GM21381 (cell line): ENCODE data around the gene STEAP1B.
"Not testable (repeated sequence)": the region's sequence is repeated elsewhere in the genome, so short reads cannot be mapped to it uniquely, and the experiment has no call there.

Experiments used
- ATAC-seq: cut with Tn5 transposase; IDR thresholded peaks from one replicate; pipeline ENCODE4 v1.9.1; 2021; ENCODE audit warnings: mild to moderate bottlenecking, moderate library complexity; ENCODE audit not compliant: unreplicated experiment

Gene STEAP1B

DNA sequence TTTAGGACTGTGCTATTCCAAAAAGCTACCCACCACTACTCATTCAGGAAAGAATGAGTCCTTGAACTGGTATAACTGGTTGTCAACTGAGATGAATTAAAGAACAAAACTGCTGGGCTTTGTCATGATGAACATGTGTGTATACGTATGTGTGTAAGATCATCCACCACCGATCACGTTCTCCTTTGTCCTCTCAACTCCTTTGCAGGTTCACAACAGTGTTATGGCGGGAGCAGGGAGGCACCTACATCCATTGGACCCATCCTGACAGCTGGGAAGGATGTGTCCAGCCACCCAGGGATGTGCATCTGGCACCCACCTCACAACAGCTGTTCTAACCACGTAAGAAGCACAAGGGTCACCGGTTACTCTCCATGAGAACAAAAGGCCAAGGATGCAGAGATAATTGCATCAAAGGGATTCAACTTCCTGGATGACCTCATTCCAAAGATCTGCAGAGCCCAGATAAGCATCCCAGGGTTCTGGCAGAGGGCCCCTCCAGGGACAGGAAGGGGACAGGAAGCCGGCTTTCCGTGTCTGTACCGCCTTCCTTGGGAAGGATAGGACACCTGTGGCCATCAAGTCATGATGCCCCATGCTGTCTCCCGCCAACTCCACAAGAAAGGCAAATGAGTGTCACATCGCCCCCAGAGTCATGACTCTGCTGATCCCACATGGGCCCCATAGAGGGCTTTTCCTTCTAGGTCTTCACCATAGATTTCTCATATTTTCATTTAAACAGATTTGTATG, 66.1 kb downstream of the STEAP1B start:
- no peak for ATAC-seq

DNA sequence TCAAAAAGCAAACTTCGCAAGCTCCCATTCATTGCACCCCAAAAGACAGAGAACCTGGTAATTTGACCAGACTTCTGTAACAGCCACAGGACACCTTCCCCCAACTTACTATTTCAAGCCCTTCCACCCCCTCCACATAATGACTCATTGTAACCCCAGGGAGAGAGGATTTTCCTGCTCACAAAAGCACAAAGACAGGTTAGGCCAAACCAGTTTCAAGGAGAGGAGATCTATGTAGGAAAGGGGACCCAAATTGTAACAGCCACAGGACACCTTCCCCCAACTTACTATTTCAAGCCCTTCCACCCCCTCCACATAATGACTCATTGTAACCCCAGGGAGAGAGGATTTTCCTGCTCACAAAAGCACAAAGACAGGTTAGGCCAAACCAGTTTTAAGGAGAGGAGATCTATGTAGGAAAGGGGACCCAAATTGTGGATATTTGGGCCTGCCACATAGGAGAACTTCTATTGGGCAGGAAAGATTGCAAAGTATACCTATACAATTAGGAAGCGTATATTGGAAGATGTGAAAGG, 66.8 kb downstream of the STEAP1B start:
- ATAC-seq: not testable (repeated sequence)

DNA sequence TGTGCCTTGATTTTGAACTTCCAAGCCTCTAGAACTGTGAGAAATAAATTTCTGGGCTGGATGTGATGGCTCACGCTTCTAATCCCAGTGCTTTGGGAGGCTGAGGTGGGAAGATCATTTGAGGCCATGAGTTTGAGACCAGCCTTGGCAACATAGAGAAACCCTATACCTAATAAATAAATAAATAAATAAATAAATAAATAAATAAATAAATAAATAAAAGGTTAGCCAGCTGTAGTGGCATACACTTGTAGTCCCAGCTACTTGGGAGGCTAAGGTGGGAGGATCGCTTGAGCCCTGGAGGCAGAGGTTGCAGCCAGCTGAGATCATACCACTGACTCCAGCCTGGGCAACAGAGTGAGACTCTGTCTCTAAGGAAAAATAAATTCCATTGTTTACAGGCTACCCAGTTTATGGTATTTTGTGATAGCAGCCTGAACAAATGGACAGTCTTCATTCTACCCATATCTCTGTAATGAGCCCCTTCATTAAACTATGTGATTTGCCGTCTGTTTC, 67.7 kb downstream of the STEAP1B start:
- no peak for ATAC-seq

DNA sequence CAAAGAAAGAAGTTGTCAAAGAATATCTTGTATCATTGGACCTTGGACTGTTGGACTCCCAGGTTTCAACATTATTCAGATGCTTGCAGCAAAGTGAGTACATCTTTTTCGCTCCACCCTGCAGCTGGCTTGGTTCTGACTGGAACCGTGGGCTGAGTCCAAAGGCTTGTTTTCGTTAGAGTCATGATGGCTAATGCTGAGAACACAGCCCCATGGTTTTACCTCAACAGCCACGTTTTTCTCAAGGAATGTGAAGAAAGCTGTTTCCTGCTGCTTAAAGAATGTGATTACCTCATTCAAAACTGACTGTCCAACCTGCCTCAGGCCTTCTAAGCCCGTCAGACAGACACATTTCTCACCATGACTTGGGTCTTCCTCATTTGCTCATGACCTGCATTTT, 69.5 kb downstream of the STEAP1B start:
- ATAC-seq: no peak

DNA sequence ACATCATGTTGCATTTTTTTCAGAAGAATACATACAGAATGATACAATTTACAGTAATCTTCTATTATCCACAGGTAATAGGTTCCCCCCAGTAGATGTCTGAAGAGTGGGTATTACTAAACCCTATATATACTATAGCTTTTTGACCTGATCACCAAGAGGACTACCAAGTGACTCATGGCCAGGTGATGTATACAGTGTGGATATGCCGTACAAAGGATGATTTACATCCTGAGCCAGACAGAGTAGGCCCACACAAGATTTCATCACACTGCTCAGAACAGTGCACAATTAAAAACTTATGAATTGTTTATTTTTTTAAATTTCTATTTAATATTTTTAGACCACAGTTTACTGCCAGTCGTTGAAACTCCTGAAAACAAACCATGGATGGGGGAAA, 70.6 kb downstream of the STEAP1B start:
- ATAC-seq: no peak

DNA sequence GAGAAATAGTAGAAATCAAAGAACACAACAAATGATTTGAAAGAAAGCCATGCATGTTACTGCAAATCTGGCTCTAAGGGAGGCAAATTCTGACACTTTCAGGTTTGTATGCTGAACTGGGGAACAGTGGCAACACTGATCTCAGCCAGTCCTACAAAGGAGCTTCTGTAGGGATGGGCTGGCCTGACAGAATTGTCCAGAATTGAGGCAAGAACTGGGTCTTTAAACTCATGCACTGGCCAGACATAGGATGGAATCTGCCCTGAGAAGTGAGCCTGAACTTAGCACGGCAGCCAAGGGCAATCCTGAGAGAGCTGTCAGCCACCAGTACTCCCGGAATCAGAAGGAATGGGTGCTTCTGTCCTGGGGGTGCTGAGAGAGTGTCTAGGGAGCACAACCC, 72.1 kb downstream of the STEAP1B start:
- ATAC-seq: no peak

DNA sequence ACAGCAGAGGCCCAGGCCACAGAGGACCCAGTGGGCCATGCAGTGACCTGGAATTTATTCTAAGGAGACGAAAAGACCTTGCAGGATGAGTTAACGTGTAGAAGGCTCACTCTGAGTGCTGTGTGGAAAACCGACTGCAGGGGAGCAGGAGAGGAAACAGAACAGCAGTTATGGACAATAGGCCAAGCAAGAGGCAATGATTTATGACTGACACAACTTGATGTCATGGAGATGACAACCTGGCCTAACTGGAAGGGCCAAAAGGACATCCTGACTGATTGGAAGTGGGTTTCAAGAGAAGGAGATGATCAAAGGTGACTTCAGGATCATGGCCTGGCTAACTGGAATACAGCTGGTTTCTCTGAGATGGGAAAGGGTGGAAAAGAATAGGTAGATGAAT, 72.9 kb downstream of the STEAP1B start:
- ATAC-seq: no peak

DNA sequence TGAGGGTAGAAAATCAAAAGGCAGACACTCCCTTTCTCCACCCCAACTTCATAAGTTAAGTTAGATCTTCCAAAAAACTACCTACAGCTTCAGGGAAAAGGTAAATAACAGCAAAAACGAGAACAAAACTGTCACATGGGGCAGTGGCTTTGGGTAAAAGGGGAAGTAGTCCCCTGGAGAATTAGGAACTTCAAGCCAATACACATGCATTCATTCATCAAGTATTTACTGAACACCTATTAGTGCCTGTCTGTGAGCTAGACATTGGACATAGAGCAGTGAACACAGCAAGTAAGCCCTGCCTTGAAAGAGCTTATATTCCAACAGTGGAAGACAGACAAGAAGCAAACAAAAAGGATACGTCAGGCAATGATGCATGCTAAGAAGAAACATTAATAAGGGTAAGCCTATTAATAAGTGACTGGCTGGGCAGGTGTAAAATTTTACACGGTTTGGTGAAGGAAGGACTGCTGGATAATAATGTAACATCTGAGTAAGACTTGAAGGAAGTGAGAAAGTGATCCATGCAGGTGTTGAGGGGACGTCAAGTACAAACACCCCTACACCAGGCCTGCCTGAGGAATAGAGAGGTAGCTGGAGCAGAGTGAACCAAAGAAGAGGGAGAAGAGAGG, 73.4 kb downstream of the STEAP1B start:
- no peak for ATAC-seq

DNA sequence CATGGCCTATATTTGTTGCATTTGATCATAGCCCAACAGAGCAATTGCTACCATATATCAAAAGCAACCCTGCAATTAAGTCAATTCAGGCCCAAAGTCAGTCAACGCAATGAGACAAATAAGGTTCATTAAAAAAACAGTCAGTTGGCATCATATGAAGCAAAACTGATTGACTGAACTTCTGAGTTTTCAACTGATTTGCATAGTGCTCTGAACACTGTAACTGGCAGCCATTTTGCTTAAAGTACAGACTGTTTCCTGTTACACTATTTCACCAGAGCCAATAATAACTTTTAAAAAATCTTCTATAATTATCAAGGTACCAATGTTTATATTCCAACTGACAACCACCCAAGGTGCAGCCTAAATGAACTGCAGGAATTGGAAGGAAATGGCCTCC, 74.6 kb downstream of the STEAP1B start:
- no peak for ATAC-seq

DNA sequence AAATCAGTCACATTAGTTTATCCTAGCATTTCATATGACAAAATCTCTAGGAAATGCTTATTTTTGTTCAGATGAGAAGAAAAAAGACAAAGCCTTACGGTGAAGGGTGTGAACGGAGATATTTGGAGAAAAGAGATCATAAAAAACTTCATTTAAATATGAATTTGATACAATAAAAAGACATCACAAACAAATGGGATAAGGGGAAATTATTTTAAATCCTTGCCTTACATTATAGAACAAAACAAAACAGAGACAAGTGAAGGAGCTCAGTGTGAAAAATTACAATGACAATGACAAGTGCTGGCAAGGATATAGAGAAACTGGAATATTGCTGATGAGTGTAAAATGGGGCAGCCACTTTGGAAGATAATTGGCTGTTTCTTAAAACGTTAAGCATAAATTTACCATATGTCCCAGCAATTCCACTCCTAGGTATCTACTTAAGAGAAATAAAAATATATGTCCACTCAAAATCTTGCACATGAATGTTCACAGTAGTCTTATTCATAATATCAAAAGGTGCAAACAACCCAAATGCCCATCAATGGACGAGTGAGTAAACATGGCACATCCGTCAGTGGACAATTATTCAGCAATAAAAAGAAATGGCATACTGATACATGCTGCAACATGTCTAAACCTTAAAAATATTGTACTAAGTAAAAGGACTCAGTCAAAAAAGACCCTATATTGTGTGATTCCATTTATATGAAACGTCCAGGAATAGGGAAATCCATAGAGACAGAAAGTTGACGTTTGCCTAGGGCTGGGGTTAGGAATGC, 77.0 kb downstream of the STEAP1B start:
- no peak for ATAC-seq

DNA sequence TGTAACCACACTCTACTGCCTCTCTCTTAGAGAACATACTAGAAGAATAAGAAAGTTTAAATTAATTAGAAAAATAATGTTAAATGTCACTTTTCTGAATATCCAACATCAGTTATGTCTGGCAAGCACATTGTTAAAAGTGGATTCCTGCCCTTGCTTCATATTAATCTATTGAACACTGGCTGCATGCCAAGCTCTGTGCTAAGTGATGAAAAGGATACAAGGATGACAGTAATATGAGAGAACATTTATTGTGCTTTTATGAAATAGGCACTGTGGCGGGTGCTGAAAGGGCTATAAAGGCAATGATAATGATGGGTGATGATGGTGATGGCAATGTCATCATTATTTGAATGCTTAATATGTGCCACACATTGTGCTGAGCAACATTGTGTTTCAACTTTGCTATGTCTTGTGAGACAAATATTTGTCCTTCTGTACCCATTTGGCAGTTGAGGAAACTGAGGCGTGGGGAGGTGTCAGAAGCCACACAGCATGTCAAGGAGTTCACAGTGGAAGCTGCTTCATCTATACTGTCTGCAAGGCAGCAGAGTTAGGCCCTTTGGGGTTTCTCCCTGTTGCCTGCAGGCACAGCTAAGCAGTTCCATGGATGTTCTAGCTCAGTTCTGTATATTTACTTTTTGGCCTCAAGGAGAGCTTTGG, 78.9 kb downstream of the STEAP1B start:
- ATAC-seq: no peak

DNA sequence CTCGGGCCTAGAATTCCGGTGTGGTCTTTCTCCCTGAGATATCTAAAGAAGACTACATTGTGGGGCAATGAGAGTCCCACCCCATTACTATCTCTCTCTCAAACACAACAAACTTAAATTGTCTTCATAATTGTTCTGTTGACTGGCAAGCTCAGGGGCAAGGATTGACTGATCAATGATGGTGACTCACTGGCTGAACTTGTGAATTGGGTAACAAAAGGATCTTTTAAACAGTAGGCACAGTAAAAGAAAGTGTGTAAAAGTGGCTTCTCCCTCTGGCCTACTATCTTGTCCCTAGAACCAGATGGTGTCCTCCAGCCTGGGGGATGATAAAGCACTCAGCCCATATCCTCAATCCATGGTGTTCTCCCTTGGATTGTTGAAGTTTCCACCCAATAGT, 80.0 kb downstream of the STEAP1B start:
- ATAC-seq: no peak

DNA sequence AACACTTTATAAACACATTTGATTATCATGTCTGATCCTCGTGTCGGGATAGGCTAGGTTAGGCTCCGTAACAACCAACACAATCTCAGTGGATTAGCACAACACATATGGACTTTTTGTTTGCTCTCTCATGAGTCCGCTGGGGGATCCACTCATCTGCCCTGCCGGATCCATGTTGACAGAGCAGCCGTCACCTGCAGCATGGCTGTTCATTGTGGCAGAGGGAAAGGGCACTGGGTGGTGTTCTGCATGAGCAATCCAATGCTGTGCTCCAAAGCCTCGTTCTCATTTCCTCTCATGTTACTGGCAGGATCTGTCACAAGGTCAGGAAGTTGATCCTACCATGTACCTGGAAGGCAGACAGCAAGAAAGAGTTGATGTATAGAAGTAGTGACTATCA, 80.5 kb downstream of the STEAP1B start:
- ATAC-seq: no peak

DNA sequence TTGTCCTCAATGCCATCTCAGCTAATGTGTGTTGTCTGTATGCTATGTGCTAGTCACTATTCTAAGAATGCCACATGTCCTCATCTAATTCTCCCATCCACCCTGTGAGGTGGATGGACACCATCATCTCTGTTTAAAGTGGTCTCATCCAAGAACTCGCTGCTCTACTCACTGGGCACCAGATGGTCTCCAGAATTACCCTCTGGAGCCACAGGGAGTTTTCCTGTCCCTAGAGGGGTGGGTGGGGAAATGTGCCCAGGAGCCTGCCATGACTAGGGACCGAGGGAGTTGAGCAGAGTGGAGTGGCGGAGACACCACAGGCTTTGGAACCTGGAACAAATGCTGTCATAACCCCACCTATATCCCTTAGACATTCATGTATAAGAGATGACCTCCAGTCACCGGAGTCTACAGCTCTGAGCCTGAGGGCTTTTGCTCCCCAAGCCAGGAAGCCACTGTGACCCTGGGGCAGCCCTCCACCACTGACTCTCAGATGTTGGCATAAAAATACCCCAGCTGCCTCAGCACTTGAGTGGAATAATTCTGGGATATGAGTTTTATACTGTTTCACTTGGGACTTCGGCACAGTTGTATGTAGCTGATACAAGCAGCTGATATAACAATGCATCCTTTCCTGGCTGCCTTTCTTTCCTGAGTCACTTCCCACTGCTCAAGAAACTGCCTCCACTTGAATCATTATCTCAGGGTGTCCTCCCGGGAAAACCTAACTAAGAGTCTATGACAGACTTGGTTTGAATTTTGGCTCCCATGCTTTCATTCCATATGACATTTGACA, 81.5 kb downstream of the STEAP1B start:
- ATAC-seq: no peak

DNA sequence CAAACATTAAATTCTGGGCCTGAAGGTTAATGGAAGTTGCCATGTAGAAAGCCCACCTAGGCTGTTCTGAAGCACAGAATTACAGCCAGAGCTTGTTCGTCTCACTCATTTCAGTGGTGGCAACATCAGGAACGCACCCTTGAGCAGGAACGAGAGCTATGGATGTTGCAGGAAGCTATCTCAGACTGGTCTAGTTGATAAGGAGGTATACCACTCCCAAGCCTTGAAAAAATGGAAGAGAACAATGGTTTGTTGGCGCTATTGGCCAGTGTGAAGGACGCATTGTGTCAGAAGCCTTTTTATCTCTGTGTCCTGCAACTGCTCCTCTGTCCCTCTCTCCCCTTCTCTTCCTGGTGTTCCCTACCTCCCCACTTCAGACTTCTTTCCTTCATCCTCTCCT, 82.1 kb downstream of the STEAP1B start:
- ATAC-seq: no peak

DNA sequence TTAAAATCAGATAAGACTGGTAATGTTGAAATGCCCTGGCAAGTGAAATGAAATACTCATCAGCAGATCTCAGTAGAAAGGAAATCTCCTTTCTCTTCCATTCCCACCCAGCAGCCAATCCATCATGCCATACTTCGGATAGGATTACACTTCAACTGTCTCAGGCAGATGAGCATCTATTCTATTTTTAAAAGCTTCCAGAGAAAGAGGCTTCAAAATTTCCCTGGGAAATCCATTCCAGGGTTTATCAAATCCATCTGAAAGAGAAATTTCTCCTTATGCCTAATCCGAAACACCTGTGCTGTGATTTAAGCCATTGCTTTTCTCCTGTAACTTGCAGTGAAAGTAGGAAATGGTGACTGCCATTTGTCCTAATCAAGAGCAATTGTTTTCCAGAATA, 82.6 kb downstream of the STEAP1B start:
- no peak for ATAC-seq

DNA sequence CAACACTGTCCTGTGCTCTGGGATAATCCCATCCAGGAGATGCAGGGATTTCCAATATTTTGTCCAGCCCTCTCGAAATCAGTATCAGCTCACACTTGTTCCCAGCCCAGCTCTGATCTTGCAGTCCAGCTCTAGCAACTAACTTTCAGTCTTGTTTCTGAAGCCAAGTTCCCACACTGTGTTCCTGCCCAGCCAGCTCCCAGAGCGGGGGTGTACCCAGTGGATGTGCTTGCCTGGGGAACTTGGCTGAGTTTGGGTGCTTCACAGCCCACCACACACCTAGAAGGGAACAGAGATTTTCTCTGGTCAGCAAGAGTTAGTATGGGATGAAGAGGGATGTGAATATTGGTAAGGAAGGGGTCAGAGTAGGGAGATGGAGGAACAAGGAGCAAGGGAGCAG, 85.6 kb downstream of the STEAP1B start:
- ATAC-seq: no peak

DNA sequence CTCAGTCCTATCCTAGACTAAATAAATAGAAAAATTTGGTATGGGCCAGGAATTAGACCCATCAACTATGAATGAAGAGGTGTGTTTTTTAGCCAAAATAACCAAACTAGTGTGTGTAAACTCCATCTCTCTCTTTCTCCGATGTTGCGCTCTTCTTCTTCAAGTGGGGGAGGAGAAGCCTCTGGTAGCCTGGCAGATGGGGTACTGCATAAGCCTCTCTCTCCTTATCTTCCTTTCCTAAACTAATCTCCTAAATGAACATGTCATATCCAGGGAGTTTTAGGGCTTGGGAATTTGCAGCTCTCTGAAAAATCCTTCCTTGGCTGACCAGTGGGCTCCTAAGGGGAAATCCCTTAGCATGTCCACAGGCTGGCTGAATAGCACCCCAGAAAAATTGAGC, 86.8 kb downstream of the STEAP1B start:
- no peak for ATAC-seq

DNA sequence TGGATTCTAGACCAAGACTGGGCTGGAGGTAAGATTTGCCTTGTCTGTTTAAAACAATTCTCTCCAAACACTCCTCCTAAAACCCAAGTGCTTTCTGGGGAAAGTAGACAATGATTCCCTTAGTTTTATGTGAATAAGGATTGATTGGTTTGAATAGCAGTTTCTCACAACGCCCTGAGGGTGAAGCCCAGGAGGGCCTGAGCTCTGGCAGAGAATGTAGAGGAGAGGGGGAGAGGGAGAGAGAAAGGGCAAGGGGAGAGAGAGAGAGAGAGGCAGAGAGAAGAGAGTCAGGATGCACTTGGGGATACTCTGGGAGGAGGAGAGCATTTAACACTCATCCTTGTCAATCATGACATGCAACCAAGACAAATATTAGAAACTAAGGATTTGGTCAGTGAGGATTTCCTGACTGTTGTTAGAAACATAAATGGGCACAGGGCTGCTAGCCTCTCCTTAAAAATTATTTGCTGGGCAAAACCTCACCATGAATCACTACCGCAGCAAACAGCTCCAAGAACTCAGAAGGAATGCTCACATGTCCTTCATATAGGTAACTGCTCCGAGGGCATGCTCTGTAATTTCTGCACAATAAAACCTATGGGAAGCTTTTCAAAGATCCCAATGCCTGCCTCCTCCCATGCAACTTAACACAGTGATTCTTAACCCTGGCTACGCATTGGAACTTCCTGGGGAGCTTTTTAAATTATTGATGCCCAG, 87.9 kb downstream of the STEAP1B start:
- ATAC-seq: no peak

DNA sequence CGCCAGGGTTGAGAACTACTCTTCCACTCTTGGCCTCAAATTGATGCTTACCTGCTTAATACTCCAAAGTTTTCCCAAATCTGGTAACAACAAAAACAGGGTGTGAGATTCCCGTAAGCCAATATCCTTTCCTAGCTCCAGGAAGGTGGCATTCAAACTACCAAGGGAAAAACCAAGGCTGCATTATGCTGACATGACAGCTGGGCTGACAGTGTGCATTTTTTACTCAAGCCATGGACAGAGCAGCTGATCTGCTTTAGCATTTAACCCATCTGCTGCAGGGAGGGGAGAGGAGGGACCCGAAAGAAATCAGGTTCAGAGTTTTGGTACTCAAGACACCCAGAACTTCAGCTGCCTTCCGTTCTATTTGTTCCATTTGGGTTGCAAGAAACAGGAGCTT, 93.3 kb downstream of the STEAP1B start:
- no peak for ATAC-seq
